Neural cell (in vitro differentiated cells): ENCODE data around the gene TMTC1. TPM values are rescaled to one million over a fixed set of nuclear protein-coding genes. Genes with fewer than 3 reads are reported as not detected.

ENCODE experiments used
- H2AFZ ChIP-seq: fragments of 200-600, 300-800 bp; sonication (generic), shearing (Covaris generic); 2 replicates; pipeline ENCODE4 v1.6.0; 2014; ENCODE audit warnings: low read depth, mild to moderate bottlenecking, antibody characterized with exemption, low read length, moderate library complexity
- H3F3A ChIP-seq: fragments of 200-600 bp; shearing (Covaris generic); 2 replicates; pipeline ENCODE4 v1.6.1; 2016; ENCODE audit warnings: mild to moderate bottlenecking, moderate library complexity, mixed read lengths, antibody characterized with exemption, low read length; ENCODE audit not compliant: insufficient read depth, poor library complexity, severe bottlenecking
- H3K27ac ChIP-seq: fragments of 200-600, 300-800 bp; sonication (generic), shearing (Covaris generic); 2 replicates; pipeline ENCODE4 v1.5.1; 2014; ENCODE audit warnings: mild to moderate bottlenecking, low read length, moderate library complexity
- H3K27me3 ChIP-seq: fragments of 300-800, 200-600 bp; sonication (generic), shearing (Covaris generic); 2 replicates; pipeline ENCODE4 v1.6.0; 2014; ENCODE audit warnings: mild to moderate bottlenecking, low read depth, low read length, moderate library complexity; ENCODE audit not compliant: insufficient read depth
- H3K36me3 ChIP-seq: fragments of 300-800, 200-600 bp; sonication (generic), shearing (Covaris generic); 2 replicates; pipeline ENCODE4 v1.5.1; 2014; ENCODE audit warnings: mild to moderate bottlenecking, antibody characterized with exemption, low read length, moderate library complexity; ENCODE audit not compliant: insufficient read depth
- H3K4me2 ChIP-seq: fragments of 300-800, 200-600 bp; sonication (generic), shearing (Covaris generic); 2 replicates; pipeline ENCODE4 v1.6.0; 2014; ENCODE audit warnings: mild to moderate bottlenecking, low read length
- H3K4me3 ChIP-seq: fragments of 300-800, 200-600 bp; sonication (generic), shearing (Covaris generic); 2 replicates; pipeline ENCODE4 v1.5.1; 2014; ENCODE audit warnings: mild to moderate bottlenecking, low read length, moderate library complexity
- H3K79me2 ChIP-seq: fragments of 200-600 bp; shearing (Covaris generic); replicated peaks from 2 replicates; pipeline ENCODE4 v1.6.0; 2014; ENCODE audit warnings: mild to moderate bottlenecking, low read length, moderate library complexity; ENCODE audit not compliant: insufficient read depth
- H3K9ac ChIP-seq: fragments of 300-800, 200-600 bp; sonication (generic), shearing (Covaris generic); 2 replicates; pipeline ENCODE4 v1.6.1; 2016; ENCODE audit warnings: mild to moderate bottlenecking, low read length, mixed read lengths
- H3K9me2 ChIP-seq: fragments of 200-600 bp; shearing (Covaris generic); 2 replicates; pipeline ENCODE4 v1.6.1; 2016; ENCODE audit warnings: mild to moderate bottlenecking, low read length, mixed read lengths; ENCODE audit not compliant: insufficient read depth
- H3K9me3 ChIP-seq: fragments of 200-600, 300-800 bp; sonication (generic), shearing (Covaris generic); 2 replicates; pipeline ENCODE4 v1.6.1; 2016; ENCODE audit warnings: mild to moderate bottlenecking, mixed run types, low read length, moderate library complexity, mixed read lengths
- H4K20me1 ChIP-seq: fragments of 200-600 bp; shearing (Covaris generic); 2 replicates; pipeline ENCODE4 v1.6.1; 2016; ENCODE audit warnings: mild to moderate bottlenecking, mixed run types; ENCODE audit not compliant: insufficient read depth
- CTCF ChIP-seq: fragments of 450-650 bp; IDR thresholded peaks from 2 replicates; pipeline ENCODE4 v1.5.1; 2014; ENCODE audit warnings: antibody characterized with exemption, mild to moderate bottlenecking, moderate library complexity; ENCODE audit not compliant: poor library complexity, severe bottlenecking
- EP300 ChIP-seq: fragments of 450-650 bp; conservative IDR thresholded peaks from 2 replicates; pipeline ENCODE4 v1.6.1; 2014; ENCODE audit warnings: antibody characterized with exemption, mild to moderate bottlenecking, moderate library complexity; ENCODE audit not compliant: poor library complexity, severe bottlenecking
- EZH2 ChIP-seq: fragments of 200-600, 300-800 bp; shearing (Covaris generic), sonication (generic); IDR thresholded peaks from 2 replicates; pipeline ENCODE4 v1.6.1; 2014; ENCODE audit warnings: antibody characterized with exemption, low read length, borderline replicate concordance, mild to moderate bottlenecking; ENCODE audit not compliant: insufficient read depth, poor library complexity, severe bottlenecking
- MXI1 ChIP-seq: fragments of 450-650 bp; conservative IDR thresholded peaks from 2 replicates; pipeline ENCODE4 v1.6.1; 2014; ENCODE audit warnings: antibody characterized with exemption, mild to moderate bottlenecking; ENCODE audit not compliant: poor library complexity, severe bottlenecking
- POLR2AphosphoS5 ChIP-seq: IDR thresholded peaks from 2 replicates; pipeline ENCODE4 v1.6.1; 2012
- RAD21 ChIP-seq: fragments of 450-650 bp; conservative IDR thresholded peaks from 2 replicates; pipeline ENCODE4 v1.6.1; 2014; ENCODE audit warnings: antibody characterized with exemption, mild to moderate bottlenecking, moderate library complexity
- REST ChIP-seq: IDR thresholded peaks from 2 replicates; pipeline ENCODE4 v1.6.1; 2012; ENCODE audit warnings: borderline replicate concordance
- SMC3 ChIP-seq: fragments of 450-650 bp; conservative IDR thresholded peaks from 2 replicates; pipeline ENCODE4 v1.6.1; 2014; ENCODE audit warnings: antibody characterized with exemption, mild to moderate bottlenecking, moderate library complexity; ENCODE audit not compliant: poor library complexity
- TAF1 ChIP-seq: IDR thresholded peaks from 2 replicates; pipeline ENCODE4 v1.6.1; 2012; ENCODE audit warnings: low read depth
- polyA plus RNA-seq: library from polyadenylated mRNA; depleted of rRNA; stranded (reverse); fragments of >200 nt; gene quantifications from 2 replicates; pipeline ENCODE4 v1.2.3, GENCODE V29; 2014

TMTC1 gene
- polyA plus RNA-seq, 1 donor from 2014 or later: 10.0 TPM

- no peaks in the 10 kb centered on the region for H3K9me3 ChIP-seq
- H3K4me3 ChIP-seq: no peak overlapping the region
- no peaks in the 10 kb centered on the region for H3K79me2 ChIP-seq
- no peak overlapping the region for H3K4me2 ChIP-seq
- H3F3A ChIP-seq: no peaks in the 10 kb centered on the region
- H3K9me2 ChIP-seq: no peaks in the 10 kb centered on the region
- no peak for TF ChIP-seq RAD21
- no peak for TF ChIP-seq POLR2AphosphoS5
- no peak for TF ChIP-seq SMC3
- no peak for TF ChIP-seq MXI1
- no peak for TF ChIP-seq EP300
- TF ChIP-seq CTCF: no peak
- TF ChIP-seq REST: no peak
- TF ChIP-seq TAF1: no peak
- no peak for TF ChIP-seq EZH2
- no peaks in the 10 kb centered on the region for H4K20me1 ChIP-seq
- H3K36me3 ChIP-seq: peaks cover 3% of the 10 kb centered on the region
- no peak overlapping the region for H3K9ac ChIP-seq
- H2AFZ ChIP-seq: no peak overlapping the region
- no peaks in the 10 kb centered on the region for H3K27me3 ChIP-seq
- H3K27ac ChIP-seq: no peak overlapping the region
Observed at GRCh38 chr12:29769162-29769858, 14.4 kb downstream of the TMTC1 start.

GRCh38 chr12:29768372-29768771 lies 15.4 kb downstream of the TMTC1 start:
- Histone ChIP-seq H2AFZ (no peak overlapping the region), H3K9me3 (no peaks in the 10 kb centered on the region), H4K20me1 (no peaks in the 10 kb centered on the region), H3K79me2 (no peaks in the 10 kb centered on the region), H3F3A (no peaks in the 10 kb centered on the region), H3K36me3 (no peaks in the 10 kb centered on the region), H3K27ac (no peak overlapping the region), H3K27me3 (no peaks in the 10 kb centered on the region), H3K4me3 (no peak overlapping the region), H3K9ac (no peak overlapping the region), H3K9me2 (no peaks in the 10 kb centered on the region), H3K4me2 (no peak overlapping the region)
- TF ChIP-seq CTCF (no peak), REST (no peak), POLR2AphosphoS5 (no peak), RAD21 (no peak), TAF1 (no peak), EP300 (no peak), SMC3 (no peak), MXI1 (no peak), EZH2 (no peak)
